ENCODE data around the gene PCCA. TPM values are rescaled to one million over a fixed set of nuclear protein-coding genes. Genes with fewer than 3 reads are reported as not detected.

PCCA gene, protein sequence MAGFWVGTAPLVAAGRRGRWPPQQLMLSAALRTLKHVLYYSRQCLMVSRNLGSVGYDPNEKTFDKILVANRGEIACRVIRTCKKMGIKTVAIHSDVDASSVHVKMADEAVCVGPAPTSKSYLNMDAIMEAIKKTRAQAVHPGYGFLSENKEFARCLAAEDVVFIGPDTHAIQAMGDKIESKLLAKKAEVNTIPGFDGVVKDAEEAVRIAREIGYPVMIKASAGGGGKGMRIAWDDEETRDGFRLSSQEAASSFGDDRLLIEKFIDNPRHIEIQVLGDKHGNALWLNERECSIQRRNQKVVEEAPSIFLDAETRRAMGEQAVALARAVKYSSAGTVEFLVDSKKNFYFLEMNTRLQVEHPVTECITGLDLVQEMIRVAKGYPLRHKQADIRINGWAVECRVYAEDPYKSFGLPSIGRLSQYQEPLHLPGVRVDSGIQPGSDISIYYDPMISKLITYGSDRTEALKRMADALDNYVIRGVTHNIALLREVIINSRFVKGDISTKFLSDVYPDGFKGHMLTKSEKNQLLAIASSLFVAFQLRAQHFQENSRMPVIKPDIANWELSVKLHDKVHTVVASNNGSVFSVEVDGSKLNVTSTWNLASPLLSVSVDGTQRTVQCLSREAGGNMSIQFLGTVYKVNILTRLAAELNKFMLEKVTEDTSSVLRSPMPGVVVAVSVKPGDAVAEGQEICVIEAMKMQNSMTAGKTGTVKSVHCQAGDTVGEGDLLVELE
- 10 to 100 TPM; 13.2 to 15.4 TPM for total RNA-seq

DNA sequence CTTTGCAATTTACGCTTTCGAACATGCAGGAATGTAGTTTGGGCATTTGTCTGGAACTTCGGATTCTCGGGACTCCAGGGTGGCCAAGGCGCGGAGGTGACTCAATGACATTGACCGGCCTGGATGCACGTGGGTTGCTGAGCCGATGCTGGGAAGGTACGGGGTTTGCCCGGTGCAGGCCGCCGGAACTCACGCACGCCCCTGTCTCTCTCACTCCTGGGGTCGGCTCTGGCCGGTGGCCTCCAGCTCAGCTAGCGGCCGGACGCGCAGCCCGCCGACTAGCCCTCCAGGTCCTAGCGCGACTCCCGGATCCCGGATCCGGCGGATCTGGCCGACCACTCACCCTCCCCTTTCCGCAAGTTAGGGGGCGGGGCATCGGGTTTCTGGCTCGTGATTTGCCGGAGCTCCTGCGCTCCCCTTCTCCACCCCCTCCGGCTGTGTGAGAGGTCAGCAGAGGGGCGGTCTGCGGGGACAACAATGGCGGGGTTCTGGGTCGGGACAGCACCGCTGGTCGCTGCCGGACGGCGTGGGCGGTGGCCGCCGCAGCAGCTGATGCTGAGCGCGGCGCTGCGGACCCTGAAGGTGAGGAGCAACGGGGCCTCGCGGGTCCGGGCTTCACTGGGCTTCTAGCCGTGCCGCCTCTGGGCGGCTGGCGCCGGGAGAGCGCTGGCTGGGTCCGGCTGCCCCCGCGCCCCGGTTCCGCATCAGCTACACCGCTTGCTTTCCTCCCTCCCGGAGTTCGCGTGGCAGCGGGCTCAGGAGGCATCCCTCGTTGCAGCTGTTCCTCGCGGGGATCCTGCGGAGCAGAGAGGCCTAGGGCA lies at the start of gene PCCA:
Gene PCCA (plus strand): TSS at position 450 of the 821 bp plus-strand sequence. CDS start 28 bp downstream, at position 478.

Other genes starting within 250 kb of the PCCA start
- not detected for gene ZIC5, start 117.3 kb upstream of the PCCA start, total RNA-seq
- gene ZIC2, start 107.3 kb upstream of the PCCA start, total RNA-seq: under 1 TPM; 0.20 to 0.26 TPM